ENCODE results near the gene TP53RK.

GRCh38 chr20:46644160-46644559 is 45.1 kb downstream of the TP53RK start:
- TF ChIP-seq, protein P1, sequence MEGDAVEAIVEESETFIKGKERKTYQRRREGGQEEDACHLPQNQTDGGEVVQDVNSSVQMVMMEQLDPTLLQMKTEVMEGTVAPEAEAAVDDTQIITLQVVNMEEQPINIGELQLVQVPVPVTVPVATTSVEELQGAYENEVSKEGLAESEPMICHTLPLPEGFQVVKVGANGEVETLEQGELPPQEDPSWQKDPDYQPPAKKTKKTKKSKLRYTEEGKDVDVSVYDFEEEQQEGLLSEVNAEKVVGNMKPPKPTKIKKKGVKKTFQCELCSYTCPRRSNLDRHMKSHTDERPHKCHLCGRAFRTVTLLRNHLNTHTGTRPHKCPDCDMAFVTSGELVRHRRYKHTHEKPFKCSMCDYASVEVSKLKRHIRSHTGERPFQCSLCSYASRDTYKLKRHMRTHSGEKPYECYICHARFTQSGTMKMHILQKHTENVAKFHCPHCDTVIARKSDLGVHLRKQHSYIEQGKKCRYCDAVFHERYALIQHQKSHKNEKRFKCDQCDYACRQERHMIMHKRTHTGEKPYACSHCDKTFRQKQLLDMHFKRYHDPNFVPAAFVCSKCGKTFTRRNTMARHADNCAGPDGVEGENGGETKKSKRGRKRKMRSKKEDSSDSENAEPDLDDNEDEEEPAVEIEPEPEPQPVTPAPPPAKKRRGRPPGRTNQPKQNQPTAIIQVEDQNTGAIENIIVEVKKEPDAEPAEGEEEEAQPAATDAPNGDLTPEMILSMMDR (IDR thresholded peaks at IDR 0.05) = no peak
- no peak for TF ChIP-seq POLR2AphosphoS5 (IDR thresholded peaks at IDR 0.05)
- no peak for TF ChIP-seq POLR2A (IDR thresholded peaks at IDR 0.05)
